IPS-NIHi7 (cell line): ENCODE measurements around the gene PIGB.
"Not testable (repeated sequence)": the region's sequence is repeated elsewhere in the genome, so short reads cannot be mapped to it uniquely, and the experiment has no call there.

Experiments
- DNase-seq: peaks from one replicate; pipeline ENCODE4 v3.0.0; 2012; ENCODE audit warnings: mixed read lengths; ENCODE audit errors: extremely low spot score

PIGB gene

GRCh38 chr15:55379095-55379494 lies 60.1 kb downstream of the PIGB start:
- DNase-seq = no peak

- no peak for DNase-seq
These were observed 62.6 kb downstream of the PIGB start for GRCh38 chr15:55381595-55381994.

GRCh38 chr15:55383687-55384086 lies 64.7 kb downstream of the PIGB start:
- DNase-seq = no peak

GRCh38 chr15:55387027-55387426 lies 68.0 kb downstream of the PIGB start:
- DNase-seq = no peak

GRCh38 chr15:55389264-55389607 lies 70.2 kb downstream of the PIGB start:
- no peak for DNase-seq

GRCh38 chr15:55394694-55395093 lies 75.7 kb downstream of the PIGB start:
- DNase-seq = no peak

GRCh38 chr15:55398243-55398642 lies 79.2 kb downstream of the PIGB start:
- DNase-seq = no peak

GRCh38 chr15:55400050-55400449 lies 81.0 kb downstream of the PIGB start:
- DNase-seq = not testable (repeated sequence)

GRCh38 chr15:55401786-55402246 lies 82.8 kb downstream of the PIGB start:
- DNase-seq = no peak

GRCh38 chr15:55402707-55403106 lies 83.7 kb downstream of the PIGB start:
- DNase-seq = no peak

GRCh38 chr15:55403531-55403930 lies 84.5 kb downstream of the PIGB start:
- no peak for DNase-seq
